HepG2 (cell line): ENCODE measurements around the gene CIT. TPM values are rescaled to one million over a fixed set of nuclear protein-coding genes. Genes with fewer than 3 reads are reported as not detected.
A peak's percentile ranks its signal among the peaks of the same experiment; 100 is the strongest.

Experiments
- HNRNPL ChIP-seq: fragments of 200-400 bp; formaldehyde crosslinking; IDR thresholded peaks from 2 replicates; pipeline ENCODE4 v1.6.1; 2017; ENCODE audit warnings: mild to moderate bottlenecking, low read depth, low read length
- HOXA9 ChIP-seq: sonication (generic); formaldehyde crosslinking; IDR thresholded peaks from 2 replicates; pipeline ENCODE4 v1.8.1; 2022; ENCODE audit warnings: missing genetic modification reagents, mild to moderate bottlenecking, moderate library complexity, borderline replicate concordance
- KDM5A ChIP-seq: fragments of 200-600 bp; sonication (generic); IDR thresholded peaks from 2 replicates; pipeline ENCODE4 v1.7.0; 2018; ENCODE audit warnings: antibody characterized with exemption, mild to moderate bottlenecking, low read length, borderline replicate concordance
- NFIC ChIP-seq: IDR thresholded peaks from 2 replicates; pipeline ENCODE4 v1.6.1; 2012; ENCODE audit warnings: mild to moderate bottlenecking, low read length, inconsistent platforms
- NFKB2 ChIP-seq: sonication (generic); formaldehyde crosslinking; IDR thresholded peaks from 2 replicates; pipeline ENCODE4 v1.4.0; 2020; ENCODE audit warnings: missing genetic modification reagents, borderline replicate concordance
- REPIN1 ChIP-seq: sonication (generic); formaldehyde crosslinking; IDR thresholded peaks from 2 replicates; pipeline ENCODE4 v1.8.0; 2022; ENCODE audit warnings: missing genetic modification reagents, low read depth, mild to moderate bottlenecking, borderline replicate concordance
- SAFB2 ChIP-seq: sonication (generic); formaldehyde crosslinking; IDR thresholded peaks from 2 replicates; pipeline ENCODE4 v1.5.1; 2020; ENCODE audit warnings: missing genetic modification reagents, low read depth, mild to moderate bottlenecking, borderline replicate concordance
- THYN1 ChIP-seq: sonication (generic); formaldehyde crosslinking; IDR thresholded peaks from 2 replicates; pipeline ENCODE4 v1.8.1; 2023; ENCODE audit warnings: low read depth, mild to moderate bottlenecking, moderate library complexity, missing genetic modification reagents, borderline replicate concordance
- ZFAT ChIP-seq: sonication (generic); formaldehyde crosslinking; conservative IDR thresholded peaks from 2 replicates; pipeline ENCODE4 v1.8.1; 2023; ENCODE audit warnings: missing genetic modification reagents, inconsistent platforms
- ZFP36 ChIP-seq: fragments of 150-350 bp; IDR thresholded peaks from 2 replicates; pipeline ENCODE4 v1.6.1; 2018; ENCODE audit warnings: borderline replicate concordance, low read length, low read depth; ENCODE audit not compliant: partially characterized antibody
- ZFP82 ChIP-seq: sonication (generic); formaldehyde crosslinking; IDR thresholded peaks from 2 replicates; pipeline ENCODE4 v1.5.1; 2020; ENCODE audit warnings: mild to moderate bottlenecking, missing genetic modification reagents, borderline replicate concordance
- ZNF549 ChIP-seq: sonication (generic); formaldehyde crosslinking; IDR thresholded peaks from 2 replicates; pipeline ENCODE4 v1.5.0; 2020; ENCODE audit warnings: missing genetic modification reagents
- ZNF75D ChIP-seq: sonication (generic); formaldehyde crosslinking; IDR thresholded peaks from 2 replicates; pipeline ENCODE4 v1.8.1; 2023; ENCODE audit warnings: missing genetic modification reagents, mild to moderate bottlenecking, borderline replicate concordance
- polyA plus RNA-seq, 8 experiments: library from polyadenylated mRNA; depleted of rRNA in 3 of 8; stranded (reverse) in 7 of 8; unstranded in 1 of 8; fragments of >200 nt; fragmentation: Illumina TruSeq in 4 of 8; extraction: Trizol in 4 of 8; gene quantifications; 2 replicates each; pipeline versions ENCODE4 v1.2.1 to v1.2.3, GENCODE V29; 2011 to 2016; ENCODE audit warnings: low read depth in 4 of 8, missing spikeins in 1 of 8, mixed read lengths in 1 of 8; ENCODE audit not compliant: insufficient read depth in 1 of 8
- total RNA-seq, 5 experiments: library from RNA; depleted of rRNA; stranded (reverse); fragments of >200 nt; fragmentation: Illumina TruSeq; extraction: Trizol; gene quantifications; 2 replicates each; pipeline ENCODE4 v1.2.3, GENCODE V29; 2016; ENCODE audit warnings: low read depth in 1 of 5
- TF ChIP-seq, protein P1 (sequence below): sonication (generic); formaldehyde crosslinking; IDR thresholded peaks from 2 replicates; pipeline ENCODE4 v1.5.0; 2020; ENCODE audit warnings: mild to moderate bottlenecking, missing genetic modification reagents, borderline replicate concordance
- TF ChIP-seq, protein P2 (sequence below): sonication (generic); formaldehyde crosslinking; IDR thresholded peaks from 2 replicates; pipeline ENCODE4 v1.8.0; 2022; ENCODE audit warnings: mild to moderate bottlenecking, missing genetic modification reagents; ENCODE audit not compliant: insufficient replicate concordance
- TF ChIP-seq, protein P3 (sequence below): sonication (generic); formaldehyde crosslinking; IDR thresholded peaks from 2 replicates; pipeline ENCODE4 v1.5.1; 2020; ENCODE audit warnings: mild to moderate bottlenecking, missing genetic modification reagents, borderline replicate concordance

The CIT gene
- total and polyA plus RNA-seq, 2 of the 13 experiments (the other 11 are each of a cell fraction or from before 2014, with no cell fraction given): 7.7 to 11.7 TPM

DNA sequence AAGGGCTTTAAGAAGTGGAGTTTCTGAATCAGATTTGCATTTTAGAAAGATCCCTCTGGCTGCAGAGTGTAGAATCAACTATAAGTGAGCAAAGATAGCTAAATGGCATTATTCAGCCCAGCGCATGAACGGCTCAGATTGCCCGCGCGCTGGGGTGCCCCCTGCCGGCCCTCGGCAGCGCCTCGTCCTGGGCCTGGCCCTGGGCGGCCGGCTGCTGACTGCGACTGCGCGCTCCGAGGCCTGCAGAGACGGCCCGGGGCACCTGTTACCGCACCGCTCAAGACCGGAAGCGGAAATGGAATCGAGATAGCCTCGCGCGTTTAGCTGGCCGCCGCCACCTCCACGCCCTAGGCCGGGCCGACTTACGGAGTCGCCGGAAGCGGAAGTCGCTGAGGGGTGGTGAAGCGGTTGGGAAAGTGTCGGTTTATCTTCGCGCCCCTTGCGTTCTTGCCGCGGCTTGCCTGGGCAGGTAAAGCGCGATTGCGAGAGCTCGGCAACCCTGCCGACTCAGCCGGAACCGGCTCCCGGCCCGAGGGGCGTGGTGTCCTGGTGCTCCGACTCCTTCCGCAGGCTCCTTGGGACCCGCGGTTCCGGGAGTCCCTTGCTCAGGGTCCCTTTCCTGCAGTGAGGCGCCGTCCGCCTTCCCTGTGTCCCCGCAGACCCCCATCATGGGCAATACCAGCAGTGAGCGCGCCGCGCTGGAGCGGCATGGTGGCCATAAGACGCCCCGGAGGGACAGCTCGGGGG, 209.4 kb downstream of the CIT start, which contains the start of gene PRKAB1 (continued):
- no peak for TF ChIP-seq THYN1
- TF ChIP-seq, protein P1, sequence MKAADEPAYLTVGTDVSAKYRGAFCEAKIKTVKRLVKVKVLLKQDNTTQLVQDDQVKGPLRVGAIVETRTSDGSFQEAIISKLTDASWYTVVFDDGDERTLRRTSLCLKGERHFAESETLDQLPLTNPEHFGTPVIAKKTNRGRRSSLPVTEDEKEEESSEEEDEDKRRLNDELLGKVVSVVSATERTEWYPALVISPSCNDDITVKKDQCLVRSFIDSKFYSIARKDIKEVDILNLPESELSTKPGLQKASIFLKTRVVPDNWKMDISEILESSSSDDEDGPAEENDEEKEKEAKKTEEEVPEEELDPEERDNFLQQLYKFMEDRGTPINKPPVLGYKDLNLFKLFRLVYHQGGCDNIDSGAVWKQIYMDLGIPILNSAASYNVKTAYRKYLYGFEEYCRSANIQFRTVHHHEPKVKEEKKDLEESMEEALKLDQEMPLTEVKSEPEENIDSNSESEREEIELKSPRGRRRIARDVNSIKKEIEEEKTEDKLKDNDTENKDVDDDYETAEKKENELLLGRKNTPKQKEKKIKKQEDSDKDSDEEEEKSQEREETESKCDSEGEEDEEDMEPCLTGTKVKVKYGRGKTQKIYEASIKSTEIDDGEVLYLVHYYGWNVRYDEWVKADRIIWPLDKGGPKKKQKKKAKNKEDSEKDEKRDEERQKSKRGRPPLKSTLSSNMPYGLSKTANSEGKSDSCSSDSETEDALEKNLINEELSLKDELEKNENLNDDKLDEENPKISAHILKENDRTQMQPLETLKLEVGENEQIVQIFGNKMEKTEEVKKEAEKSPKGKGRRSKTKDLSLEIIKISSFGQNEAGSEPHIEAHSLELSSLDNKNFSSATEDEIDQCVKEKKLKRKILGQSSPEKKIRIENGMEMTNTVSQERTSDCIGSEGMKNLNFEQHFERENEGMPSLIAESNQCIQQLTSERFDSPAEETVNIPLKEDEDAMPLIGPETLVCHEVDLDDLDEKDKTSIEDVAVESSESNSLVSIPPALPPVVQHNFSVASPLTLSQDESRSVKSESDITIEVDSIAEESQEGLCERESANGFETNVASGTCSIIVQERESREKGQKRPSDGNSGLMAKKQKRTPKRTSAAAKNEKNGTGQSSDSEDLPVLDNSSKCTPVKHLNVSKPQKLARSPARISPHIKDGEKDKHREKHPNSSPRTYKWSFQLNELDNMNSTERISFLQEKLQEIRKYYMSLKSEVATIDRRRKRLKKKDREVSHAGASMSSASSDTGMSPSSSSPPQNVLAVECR (CRISPR knock-in tag): peak; percentile 96
- peak; percentile 59; the same call in 1 of the 2 replicates for TF ChIP-seq NFKB2
- TF ChIP-seq KDM5A: peak; percentile 60
- TF ChIP-seq, protein P2, sequence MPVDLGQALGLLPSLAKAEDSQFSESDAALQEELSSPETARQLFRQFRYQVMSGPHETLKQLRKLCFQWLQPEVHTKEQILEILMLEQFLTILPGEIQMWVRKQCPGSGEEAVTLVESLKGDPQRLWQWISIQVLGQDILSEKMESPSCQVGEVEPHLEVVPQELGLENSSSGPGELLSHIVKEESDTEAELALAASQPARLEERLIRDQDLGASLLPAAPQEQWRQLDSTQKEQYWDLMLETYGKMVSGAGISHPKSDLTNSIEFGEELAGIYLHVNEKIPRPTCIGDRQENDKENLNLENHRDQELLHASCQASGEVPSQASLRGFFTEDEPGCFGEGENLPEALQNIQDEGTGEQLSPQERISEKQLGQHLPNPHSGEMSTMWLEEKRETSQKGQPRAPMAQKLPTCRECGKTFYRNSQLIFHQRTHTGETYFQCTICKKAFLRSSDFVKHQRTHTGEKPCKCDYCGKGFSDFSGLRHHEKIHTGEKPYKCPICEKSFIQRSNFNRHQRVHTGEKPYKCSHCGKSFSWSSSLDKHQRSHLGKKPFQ (CRISPR knock-in tag): no peak
- no peak for TF ChIP-seq ZFP36
- TF ChIP-seq NFIC: no peak
- no peak for TF ChIP-seq ZNF75D (CRISPR knock-in tag)
- no peak; the same call in 1 of the 2 replicates for TF ChIP-seq HOXA9 (CRISPR knock-in tag)
- TF ChIP-seq HNRNPL: no peak
- peak; percentile 73; the same call in 1 of the 2 replicates for TF ChIP-seq ZFP82 (CRISPR knock-in tag)
- TF ChIP-seq SAFB2: no peak
- peak; percentile 65; the same call in 1 of the 2 replicates for TF ChIP-seq REPIN1 (CRISPR knock-in tag)
- TF ChIP-seq ZNF549 (CRISPR knock-in tag): no peak
- no peak for TF ChIP-seq ZFAT
- TF ChIP-seq, protein P3, sequence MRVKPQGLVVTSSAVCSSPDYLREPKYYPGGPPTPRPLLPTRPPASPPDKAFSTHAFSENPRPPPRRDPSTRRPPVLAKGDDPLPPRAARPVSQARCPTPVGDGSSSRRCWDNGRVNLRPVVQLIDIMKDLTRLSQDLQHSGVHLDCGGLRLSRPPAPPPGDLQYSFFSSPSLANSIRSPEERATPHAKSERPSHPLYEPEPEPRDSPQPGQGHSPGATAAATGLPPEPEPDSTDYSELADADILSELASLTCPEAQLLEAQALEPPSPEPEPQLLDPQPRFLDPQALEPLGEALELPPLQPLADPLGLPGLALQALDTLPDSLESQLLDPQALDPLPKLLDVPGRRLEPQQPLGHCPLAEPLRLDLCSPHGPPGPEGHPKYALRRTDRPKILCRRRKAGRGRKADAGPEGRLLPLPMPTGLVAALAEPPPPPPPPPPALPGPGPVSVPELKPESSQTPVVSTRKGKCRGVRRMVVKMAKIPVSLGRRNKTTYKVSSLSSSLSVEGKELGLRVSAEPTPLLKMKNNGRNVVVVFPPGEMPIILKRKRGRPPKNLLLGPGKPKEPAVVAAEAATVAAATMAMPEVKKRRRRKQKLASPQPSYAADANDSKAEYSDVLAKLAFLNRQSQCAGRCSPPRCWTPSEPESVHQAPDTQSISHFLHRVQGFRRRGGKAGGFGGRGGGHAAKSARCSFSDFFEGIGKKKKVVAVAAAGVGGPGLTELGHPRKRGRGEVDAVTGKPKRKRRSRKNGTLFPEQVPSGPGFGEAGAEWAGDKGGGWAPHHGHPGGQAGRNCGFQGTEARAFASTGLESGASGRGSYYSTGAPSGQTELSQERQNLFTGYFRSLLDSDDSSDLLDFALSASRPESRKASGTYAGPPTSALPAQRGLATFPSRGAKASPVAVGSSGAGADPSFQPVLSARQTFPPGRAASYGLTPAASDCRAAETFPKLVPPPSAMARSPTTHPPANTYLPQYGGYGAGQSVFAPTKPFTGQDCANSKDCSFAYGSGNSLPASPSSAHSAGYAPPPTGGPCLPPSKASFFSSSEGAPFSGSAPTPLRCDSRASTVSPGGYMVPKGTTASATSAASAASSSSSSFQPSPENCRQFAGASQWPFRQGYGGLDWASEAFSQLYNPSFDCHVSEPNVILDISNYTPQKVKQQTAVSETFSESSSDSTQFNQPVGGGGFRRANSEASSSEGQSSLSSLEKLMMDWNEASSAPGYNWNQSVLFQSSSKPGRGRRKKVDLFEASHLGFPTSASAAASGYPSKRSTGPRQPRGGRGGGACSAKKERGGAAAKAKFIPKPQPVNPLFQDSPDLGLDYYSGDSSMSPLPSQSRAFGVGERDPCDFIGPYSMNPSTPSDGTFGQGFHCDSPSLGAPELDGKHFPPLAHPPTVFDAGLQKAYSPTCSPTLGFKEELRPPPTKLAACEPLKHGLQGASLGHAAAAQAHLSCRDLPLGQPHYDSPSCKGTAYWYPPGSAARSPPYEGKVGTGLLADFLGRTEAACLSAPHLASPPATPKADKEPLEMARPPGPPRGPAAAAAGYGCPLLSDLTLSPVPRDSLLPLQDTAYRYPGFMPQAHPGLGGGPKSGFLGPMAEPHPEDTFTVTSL (CRISPR knock-in tag): no peak; the same call in 1 of the 2 replicates
